EL (cell line): ENCODE measurements around the gene TRMO.

ENCODE experiments used
- DNase-seq: peaks from one replicate; pipeline ENCODE4 v3.0.0-alpha.2; 2016

The TRMO gene

DNA sequence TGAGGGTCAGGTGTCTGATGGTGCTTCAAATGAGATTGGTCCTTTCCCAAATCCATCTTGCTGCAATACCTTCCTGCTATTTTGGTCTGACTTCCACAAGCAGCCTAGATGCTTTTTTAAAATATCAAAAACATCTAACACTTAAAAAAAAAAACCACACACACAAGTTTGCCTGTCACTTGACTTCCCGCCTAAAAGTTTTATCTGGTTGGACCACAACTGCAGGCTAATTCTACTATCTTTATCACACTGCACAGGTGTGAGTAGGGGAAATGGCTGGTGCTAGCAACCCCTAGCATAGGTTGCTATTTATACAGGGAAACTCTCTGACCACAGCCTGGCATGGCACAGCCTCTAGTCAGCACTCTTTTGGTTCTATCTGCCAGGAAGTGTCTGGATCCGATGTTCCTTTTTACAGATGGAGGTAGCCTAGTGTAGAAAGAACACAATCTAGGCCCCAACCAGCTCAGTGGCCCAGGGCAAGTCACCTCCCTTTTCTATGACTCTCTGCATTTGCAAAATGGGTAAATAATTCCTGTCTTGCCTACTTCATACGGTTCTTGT, 15.9 kb upstream of the TRMO start, which contains the start of gene HEMGN:
HEMGN (minus strand) TSS at position 92 of the 564 bp plus-strand sequence; CDS start at position 56, 36 bp downstream.
- no peak for DNase-seq

DNA sequence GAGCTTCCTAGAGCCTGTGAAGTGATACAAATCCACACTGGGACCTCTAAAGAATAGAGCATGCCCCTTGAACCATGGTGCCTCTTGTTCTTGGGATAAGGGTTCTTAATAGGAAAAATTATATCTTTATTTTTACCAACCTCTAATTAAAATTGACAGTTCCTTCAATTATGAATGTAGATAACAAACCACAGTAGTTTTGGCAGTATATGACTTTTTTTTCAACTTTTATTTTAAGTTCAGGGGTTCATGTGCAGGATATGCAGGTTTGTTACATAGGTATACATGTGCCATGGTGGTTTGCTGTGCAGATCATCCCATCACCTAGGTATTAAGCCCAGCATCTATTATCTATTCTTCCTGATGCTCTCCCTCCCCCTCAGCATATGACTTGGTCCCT, 14.7 kb upstream of the TRMO start:
- DNase-seq: no peak

DNA sequence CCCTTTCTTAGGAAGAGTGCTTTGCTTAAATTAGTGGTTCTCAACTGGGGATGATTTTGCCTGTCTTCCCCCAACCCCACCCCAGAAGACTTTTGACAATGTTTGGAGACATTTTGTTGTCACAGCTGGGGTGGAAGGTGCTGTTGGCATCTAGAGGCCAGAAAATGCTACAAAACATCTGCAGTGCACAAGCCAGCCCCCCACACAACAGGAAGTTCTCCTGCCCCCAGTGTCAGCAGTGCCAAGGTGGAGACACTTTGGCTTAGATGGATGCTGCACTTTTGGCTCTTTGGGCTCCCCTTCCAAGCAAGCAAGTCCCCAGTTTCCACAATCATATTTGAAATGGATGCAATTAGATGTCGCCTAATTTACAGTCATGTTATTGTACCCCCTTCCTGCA, 13.0 kb upstream of the TRMO start:
- no peak for DNase-seq

DNA sequence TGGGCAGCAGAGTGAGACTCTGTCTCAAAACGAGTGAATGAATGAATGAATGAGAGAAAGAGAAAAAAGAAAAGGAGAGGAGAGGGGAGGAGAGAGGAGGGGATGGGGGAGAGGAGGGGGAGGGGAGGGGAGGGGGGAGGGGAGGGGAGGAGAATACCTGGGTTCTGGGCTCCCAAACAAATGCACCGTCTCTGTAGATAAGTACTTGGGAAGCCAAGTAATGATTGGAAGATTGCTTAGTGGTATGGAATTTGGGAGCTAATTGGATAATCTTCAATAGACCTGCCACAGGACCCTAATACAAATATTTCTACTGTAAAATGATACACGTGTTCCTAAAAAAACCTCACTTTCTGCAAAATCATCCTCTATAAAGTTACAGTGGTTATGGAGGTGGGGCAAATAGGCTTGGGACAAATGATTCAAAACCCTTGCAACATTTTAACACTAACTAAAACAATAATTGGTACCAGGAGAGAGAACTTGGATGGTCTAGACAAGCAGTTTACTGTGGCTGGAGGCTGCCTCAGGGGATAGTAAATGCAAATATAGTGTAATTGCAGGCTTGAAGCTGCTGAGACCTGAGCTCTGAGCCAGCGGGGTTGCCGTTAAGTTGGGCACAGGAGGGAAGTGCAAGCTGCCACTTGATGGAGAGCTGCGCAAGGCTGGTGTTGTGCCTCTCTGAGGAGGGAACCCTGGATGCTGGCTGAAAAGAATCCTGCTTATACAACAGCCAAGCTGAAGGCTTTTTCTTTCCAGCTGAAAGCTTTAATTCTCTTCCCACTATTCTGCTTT, 12.2 kb upstream of the TRMO start:
- DNase-seq: no peak

DNA sequence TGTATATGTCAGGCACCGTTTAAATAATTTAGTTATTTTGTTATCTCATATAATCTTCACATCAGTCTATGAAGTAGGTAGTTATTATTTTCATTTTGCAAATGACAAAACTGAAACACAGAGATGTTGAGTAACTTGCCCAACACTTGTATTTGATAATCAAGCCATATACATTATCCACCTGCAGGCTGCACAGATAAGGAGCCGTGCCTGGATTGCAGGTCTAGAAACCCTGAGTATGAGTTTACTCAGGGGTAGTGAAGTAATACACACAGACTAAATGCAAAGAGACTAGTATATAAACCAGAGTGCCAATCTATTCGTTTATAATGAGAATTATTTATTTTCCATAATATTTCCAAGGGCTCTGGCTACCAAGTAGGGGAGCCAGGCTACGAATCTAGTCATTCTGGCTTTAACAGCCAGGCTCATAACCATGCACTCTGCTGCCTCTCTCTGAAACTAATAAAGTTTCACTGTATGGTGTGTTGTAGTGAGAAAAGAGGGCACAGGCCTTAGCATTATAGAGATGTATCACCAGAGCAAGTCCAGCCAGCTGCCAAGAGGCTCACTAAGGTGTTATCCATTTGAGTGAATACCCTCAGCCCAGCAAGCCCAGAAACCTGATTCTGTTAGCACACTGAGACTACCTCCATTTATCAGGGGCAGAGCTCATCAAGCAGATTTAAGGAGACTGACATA, 11.1 kb upstream of the TRMO start:
- no peak for DNase-seq

DNA sequence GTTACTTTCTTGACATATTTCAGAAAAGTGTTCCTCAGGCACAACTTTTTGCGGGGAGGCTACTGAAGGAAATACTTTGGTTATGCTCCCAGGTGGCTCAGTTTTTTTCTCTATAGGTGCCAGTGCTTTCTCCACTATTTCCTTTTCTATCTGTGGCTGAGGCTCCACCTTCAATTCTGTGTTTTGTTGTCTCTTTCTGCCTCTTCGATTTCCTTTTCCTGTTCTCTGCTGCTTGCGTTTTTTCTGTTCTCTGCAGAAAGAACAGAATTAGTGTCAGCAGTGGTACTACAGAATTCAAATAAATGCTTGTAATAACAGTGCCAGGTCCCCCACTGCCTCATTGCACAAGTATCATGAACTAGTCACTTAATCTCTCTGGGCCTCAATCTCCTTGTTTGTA, 8.7 kb upstream of the TRMO start:
- DNase-seq: no peak

DNA sequence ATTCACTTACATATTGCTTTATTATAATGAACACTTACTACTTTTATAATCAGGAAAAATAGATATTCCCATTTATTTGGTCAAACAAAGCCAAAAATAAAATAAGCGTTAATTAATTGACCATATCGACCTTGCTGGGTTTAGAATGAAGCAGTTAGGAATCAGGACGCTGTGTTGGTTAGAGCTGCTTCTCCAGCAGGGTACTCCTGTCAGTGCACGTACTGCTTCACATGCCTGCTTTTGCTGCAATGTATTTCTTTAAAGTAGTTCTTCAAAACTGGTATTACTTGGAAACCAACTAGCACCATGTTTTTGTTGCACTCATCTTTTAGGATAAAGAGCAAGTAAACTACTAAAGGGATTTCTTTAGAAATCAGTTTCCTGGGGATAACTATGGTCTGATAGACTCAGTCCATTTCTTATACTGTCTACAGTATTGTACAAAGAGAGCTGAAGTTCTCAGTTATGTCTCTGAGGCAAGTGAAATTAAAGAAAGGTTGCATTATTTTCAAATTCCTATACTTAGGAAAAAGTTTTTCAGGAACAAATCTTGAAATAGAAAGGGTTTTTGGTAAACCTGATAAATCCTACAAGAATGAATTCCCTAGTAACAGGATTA, 6.8 kb upstream of the TRMO start:
- DNase-seq: no peak

DNA sequence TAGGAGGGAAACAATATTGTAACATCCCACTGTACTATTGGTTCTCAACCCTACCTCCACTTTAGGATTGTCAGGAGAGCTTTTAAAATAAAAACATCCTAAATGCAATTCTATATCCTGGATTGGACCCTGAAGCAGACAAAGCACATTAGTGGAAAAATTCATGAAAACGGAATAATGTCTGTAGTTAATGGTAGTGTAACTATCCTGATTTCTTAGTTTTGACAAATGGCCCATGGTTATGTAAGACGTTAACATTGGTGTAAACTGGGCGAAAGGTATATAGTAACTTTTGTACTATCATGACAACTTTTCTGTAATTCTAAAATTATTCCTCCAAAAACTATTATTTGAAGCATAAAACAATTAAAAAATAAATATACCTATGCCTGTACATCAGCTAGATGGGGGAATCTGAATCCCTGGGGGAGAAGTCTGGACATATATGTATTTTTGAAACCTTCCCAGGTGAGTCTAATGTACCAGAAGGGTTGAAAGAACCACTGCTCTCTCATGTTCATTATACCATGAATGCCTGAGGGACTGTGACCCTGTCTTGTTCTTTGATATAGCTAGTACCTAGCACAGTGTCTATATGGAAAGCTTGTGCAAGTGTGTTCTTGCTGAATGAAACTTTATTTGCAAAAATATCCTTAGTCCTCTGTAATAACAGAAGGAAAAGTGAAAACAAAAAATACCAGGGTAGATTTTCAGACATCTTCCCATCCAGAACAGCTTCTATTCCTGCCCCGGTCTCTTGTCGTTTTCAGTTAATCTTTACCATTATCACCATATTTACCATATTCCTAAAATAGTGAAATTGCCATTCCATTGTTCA, 3.4 kb upstream of the TRMO start:
- DNase-seq: no peak

DNA sequence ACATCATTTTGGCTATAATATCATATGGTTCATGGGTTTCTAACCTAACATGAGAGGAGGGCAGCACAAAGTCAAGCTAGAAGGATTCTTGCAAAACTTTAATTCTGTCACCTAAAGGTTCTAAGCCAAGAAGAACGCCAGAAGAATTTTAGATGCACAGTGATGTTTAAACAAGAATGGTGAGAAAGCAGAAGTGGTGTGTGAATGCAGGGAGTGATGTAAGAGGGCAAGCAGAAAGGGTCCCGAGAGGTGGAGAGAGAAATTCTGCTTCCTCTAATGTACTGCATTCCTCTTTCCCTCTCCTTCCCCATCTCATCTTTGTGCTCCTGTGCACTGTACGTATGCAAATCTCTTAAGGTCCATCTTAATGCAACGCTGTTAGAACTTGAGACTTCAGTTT, 2.1 kb upstream of the TRMO start:
- no peak for DNase-seq

DNA sequence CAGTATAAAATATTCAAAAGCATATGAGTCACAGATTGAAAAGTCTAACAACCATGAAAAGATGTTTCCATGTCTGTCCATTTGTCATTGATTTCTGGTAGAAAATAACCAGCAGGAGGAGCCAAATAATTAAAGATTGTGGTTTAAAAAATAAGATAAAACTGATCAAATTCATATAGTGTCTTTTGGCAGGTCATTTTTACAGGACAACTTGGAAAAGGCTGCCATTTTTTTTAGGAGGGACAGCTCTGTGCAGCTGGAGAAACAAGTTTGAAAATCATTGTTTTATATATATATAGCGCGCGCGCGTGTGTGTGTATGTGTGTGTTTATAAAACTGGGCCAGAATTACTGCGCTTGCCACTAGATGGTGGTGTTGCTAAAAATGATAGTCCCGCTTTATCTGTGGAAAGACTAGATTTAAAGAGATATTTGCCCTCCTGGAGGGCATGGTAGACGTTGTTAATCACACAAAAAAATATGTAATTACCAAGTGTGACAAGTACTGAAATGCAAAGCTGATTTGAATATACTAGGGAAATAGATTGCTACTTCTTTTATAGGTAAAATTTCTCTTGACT, 1.3 kb upstream of the TRMO start:
- DNase-seq: peak; percentile 81

DNA sequence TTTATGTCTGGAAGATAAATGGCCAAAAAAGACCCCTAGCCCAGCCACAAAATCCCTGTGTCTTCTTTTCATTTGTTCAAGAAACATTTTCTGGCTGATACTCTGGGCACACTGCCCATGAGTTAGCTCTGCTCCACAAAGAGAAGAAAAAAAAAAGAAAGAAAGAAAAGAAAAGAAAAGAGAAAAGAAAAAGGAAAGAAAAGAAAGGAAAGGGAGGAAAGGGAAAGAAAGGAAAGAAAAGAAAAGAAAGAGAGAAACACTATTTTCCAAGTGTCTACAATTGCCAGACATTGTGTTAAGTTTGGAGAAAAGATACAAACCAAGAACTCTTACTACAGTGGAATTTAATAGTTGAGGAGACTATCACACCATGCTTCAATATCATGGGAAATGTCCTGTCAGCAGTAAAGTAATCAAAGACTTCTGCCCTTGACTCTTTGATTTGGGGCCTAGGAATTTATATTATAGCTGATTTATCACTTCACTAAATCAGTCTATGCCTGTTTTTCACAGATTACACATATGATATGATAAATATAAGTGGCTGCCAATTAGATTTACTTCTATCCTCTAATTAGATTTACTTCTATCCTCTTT, 3.0 kb downstream of the TRMO start:
- DNase-seq: no peak

DNA sequence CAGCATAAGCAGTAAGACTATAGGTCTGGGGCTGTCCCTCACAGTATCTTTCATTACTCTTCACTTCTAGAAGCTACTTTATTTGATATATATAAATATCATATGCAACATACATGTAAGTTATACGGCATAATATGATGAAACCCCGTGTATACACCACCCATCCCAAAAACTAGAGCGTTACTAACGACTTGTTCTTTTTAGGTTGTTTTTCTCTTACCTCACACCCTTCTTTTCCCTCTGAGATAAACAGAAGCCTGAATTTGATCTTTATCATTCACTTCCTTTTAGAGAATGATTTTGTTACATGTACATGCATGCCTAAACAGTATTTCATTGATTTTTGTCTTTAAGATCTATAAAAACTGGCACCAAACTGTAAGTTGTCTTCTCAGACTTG, 3.7 kb downstream of the TRMO start:
- no peak for DNase-seq

DNA sequence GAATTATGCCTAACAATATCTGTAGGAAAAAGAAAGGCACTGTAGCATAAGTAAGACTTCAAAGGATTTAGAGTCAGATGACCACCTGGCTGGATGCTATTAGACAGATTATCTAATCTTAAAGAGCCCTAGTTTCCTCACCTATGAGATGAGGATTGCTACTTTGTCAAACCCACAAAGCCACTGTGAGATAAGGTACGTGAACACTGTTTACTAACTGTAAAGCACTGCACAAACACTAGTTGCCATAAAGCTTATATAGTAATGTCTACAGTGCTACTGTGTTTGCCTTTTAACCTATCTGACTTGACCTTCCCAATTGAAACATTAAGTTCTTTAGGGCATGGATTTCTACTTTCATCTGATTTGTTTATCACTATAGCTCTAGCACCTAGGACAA, 10.3 kb downstream of the TRMO start:
- no peak for DNase-seq

DNA sequence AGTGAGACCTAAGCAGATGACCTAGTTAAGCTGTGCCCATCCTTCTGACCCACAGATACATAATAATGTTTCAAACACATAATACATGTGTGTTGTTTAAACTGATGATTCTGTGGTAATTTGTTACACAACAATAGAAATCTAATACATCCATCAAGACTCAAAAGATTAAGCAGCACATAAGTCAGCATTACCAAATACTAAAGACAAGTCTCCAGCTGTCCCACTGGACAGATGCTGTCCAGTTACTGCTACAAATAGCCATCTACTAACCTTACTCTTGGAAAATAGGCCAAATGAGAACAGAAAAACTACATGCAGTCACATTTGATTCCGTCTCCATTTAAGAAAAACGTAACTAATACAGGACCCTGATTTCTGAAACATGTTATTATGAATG, 10.8 kb downstream of the TRMO start:
- DNase-seq: no peak

DNA sequence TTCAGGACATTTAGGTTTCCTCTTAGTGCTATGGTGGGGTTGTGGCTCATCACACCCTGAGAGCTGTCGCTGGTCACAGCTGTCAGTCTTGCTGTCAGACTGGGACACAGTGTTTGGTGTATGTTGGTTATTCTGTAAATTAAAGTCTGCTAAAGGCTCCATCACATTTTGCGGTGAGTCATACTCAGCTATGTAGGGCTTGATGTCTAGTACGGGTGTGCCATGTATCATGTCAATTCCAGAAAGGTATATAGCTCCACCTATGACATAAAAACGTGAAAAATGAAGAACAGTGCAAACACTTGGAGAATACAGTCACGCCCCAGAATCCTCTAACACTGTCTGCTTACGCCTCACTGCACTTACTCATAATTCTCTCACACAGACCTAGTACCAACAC, 11.9 kb downstream of the TRMO start:
- DNase-seq: no peak

DNA sequence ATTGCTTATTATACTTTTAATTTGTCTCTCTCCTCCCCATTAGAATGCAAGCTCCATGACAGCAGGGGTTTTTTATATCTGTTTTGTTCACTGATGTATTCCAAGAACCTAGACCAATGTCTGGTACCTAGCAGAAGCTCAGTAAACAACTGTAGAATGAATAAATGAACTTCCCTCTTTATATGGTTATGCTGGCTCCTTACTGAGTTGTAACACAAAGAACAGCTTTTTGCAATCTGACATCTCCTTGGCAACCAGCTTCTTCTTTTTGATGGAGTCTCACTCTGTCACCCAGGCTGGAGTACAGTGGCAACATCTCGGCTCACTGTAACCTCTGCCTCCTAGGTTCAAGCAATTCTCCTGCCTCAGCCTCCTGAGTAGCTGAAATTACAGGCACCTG, 13.6 kb downstream of the TRMO start:
- no peak for DNase-seq

DNA sequence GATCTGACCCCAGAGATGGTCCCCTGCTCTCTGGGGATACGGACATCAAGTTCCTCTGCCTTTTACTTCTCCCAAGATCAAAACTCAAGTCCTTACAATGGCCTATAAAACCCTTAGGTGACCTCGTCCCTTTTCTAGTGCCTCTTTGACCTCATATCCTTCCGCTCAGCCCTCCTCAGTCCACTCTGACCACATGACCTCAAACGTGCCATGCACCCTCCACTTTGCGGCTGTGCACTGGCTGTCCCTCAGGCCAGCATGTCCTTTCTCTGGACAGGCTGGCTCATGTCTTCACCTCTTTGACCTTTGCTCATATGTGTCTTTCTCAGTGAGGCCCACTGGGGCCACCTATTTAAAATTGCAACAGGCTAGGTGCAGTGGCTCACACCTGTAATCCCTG, 14.7 kb downstream of the TRMO start:
- DNase-seq: no peak

DNA sequence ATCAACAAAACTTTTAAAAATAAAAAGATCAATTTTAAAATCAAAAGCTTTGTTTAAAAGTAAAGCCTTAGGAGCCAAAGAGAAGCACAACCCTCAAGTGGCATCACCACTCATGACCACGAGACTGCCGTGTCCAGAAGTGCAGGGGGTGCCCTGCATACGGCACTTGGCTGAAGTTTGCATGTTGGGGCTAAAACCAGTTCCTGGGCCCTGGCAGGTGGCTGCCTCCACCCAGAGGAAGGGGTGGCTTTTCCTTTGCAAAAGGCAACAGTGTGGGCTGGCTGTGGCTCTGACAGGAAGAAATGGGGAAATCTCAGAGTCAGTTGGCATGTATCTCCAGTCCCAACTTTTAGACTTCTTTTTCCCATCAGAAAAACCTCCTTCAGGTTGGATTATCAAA, 15.3 kb downstream of the TRMO start:
- no peak for DNase-seq

DNA sequence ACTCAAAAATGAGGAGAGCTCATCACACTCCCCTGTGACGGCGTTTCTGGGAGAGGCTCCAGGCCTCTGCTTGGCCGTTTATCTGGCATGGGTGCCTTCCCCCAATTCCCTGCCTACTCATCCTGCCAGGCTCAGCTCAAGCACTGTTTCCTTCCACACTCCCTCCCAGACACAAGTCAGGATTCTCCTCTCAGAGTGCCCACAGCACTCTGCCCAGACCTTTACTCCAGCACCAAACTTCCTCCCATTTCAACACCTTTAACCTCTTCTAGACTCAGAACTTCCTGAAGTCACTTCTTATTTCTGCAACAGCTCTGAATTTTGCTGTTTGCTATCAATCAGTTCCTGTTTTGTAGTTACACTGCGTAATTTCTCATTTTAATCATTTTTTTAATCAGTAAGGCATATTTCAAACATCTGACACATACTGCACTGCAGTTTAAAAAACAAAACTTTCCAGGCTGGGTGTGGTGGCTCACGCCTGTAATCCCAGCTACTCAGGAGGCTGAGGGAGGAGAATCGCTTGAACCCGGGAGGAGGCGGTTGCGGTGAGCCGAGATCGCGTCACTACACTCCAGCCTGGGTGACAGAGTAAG, 16.0 kb downstream of the TRMO start:
- no peak for DNase-seq

DNA sequence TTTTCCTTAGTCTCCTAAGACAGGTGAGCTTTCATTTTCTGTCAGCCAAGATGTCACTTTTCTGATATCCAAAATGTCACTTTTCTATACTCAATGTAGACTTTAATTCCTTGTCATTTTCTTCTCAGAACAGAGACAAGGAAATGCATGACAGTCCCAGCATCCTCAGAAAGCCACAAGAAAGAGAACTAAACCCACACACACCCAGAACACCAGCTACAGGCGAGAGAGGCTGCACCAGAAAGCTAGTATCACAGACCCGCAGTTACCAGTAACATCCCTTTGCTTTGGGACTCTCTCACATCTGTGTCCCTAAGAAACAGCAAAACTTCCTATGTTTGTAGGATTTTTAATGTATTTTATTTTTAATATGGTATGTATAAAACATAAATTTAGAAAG, 17.1 kb downstream of the TRMO start:
- no peak for DNase-seq

DNA sequence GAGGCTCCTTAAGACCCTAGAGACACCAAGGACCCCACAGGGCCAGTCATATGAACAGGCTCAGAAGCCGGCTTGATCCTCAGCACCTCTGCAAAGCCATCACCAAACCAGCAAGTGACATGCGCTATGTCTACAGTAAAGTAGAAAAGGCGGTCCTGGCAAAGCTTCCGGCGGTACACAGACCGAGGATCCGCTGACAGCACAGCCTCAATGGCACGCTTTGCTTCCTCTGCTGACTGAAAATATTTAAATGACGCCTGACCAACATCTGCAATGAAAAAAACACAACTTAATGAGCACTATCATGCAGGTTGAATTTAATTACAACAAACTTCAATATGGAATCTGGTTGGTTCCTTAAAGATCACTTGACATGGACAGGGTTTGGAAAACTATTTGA, 17.6 kb downstream of the TRMO start:
- DNase-seq: no peak

DNA sequence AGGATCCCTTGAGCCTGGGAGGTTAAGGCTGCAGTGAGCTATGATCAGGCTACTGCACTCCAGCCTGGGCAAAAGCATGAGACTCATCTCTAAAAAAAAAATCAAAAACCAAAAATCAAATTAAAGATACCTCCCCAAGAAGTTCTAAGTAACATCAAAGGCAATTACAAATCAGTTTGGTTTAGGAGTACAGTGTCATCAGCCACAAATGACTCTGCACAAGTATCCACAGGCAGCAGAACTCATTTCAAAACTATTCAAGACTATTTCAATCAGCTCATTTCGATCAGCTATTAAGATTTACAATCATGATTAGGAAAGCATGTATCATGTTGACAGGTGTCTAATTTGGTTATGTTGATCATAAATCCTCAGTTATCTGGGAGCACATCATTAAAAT, 19.1 kb downstream of the TRMO start:
- peak; percentile 14 for DNase-seq
